DOHH2 (cell line): ENCODE results near the gene MRAP2.

Experiments
- H3F3A ChIP-seq: fragments of 200-600 bp; sonication (generic), shearing (Covaris generic); 2 replicates; pipeline ENCODE4 v1.6.0; 2016; ENCODE audit warnings: antibody characterized with exemption, mild to moderate bottlenecking; ENCODE audit not compliant: control insufficient read depth, insufficient read depth
- H3K27ac ChIP-seq: fragments of 200-600 bp; sonication (generic); 2 replicates; pipeline ENCODE4 v1.5.1; 2014; ENCODE audit warnings: low read depth, mild to moderate bottlenecking, low read length, moderate library complexity
- H3K27me3 ChIP-seq: fragments of 200-600 bp; sonication (generic); 2 replicates; pipeline ENCODE4 v1.6.1; 2014; ENCODE audit warnings: mild to moderate bottlenecking, low read length, mixed read lengths; ENCODE audit not compliant: control insufficient read depth
- H3K36me3 ChIP-seq: fragments of 200-600 bp; sonication (generic); 2 replicates; pipeline ENCODE4 v1.6.1; 2014; ENCODE audit warnings: mild to moderate bottlenecking, low read length, moderate library complexity, mixed read lengths; ENCODE audit not compliant: control insufficient read depth
- H3K4me1 ChIP-seq: fragments of 200-600 bp; sonication (generic); 2 replicates; pipeline ENCODE4 v1.6.1; 2014; ENCODE audit warnings: mild to moderate bottlenecking, low read length, mixed read lengths; ENCODE audit not compliant: control insufficient read depth
- H3K4me2 ChIP-seq: fragments of 200-600 bp; sonication (generic); 2 replicates; pipeline ENCODE4 v1.6.0; 2014; ENCODE audit warnings: mild to moderate bottlenecking, low read length, moderate library complexity
- H3K4me3 ChIP-seq: fragments of 200-600 bp; sonication (generic); 2 replicates; pipeline ENCODE4 v1.5.1; 2014; ENCODE audit warnings: mild to moderate bottlenecking, low read length, mixed read lengths
- H3K79me2 ChIP-seq: fragments of 200-600 bp; sonication (generic); 2 replicates; pipeline ENCODE4 v1.6.1; 2014; ENCODE audit warnings: mild to moderate bottlenecking, low read length, mixed read lengths; ENCODE audit not compliant: control insufficient read depth
- H3K9me2 ChIP-seq: fragments of 200-600 bp; sonication (generic); replicated peaks from 2 replicates; pipeline ENCODE4 v1.6.1; 2014; ENCODE audit warnings: mild to moderate bottlenecking, low read length, mixed read lengths; ENCODE audit not compliant: control insufficient read depth
- H3K9me3 ChIP-seq: fragments of 200-600 bp; sonication (generic); 2 replicates; pipeline ENCODE4 v1.6.1; 2014; ENCODE audit warnings: antibody characterized with exemption, low read length, mixed read lengths; ENCODE audit not compliant: control insufficient read depth, insufficient read depth
- H4K20me1 ChIP-seq: fragments of 200-600 bp; sonication (generic); 2 replicates; pipeline ENCODE4 v1.6.0; 2014; ENCODE audit warnings: low read depth, mild to moderate bottlenecking, antibody characterized with exemption, low read length, moderate library complexity; ENCODE audit not compliant: control insufficient read depth, insufficient read depth
- CTCF ChIP-seq: fragments of 200-600 bp; sonication (generic); IDR thresholded peaks from one replicate; pipeline ENCODE4 v1.5.1; 2014; ENCODE audit warnings: antibody characterized with exemption, mild to moderate bottlenecking, low read depth, low read length; ENCODE audit not compliant: poor library complexity, severe bottlenecking
- EZH2phosphoT487 ChIP-seq: fragments of 200-600 bp; sonication (generic); IDR thresholded peaks from 2 replicates; pipeline ENCODE4 v1.6.1; 2017; ENCODE audit warnings: borderline replicate concordance, mild to moderate bottlenecking, antibody characterized with exemption, low read length, moderate library complexity, mixed read lengths

MRAP2 gene

GRCh38 chr6:84137989-84138575, 104.5 kb downstream of the MRAP2 start:
- no peaks in the 10 kb centered on the region for H3K36me3 ChIP-seq
- H3K27me3 ChIP-seq, result no peaks in the 10 kb centered on the region
- no peaks in the 10 kb centered on the region for H3F3A ChIP-seq
- TF ChIP-seq CTCF, result no peak
- TF ChIP-seq EZH2phosphoT487, result no peak
- no peaks in the 10 kb centered on the region for H3K4me1 ChIP-seq
- H3K4me2 ChIP-seq, result no peak overlapping the region
- no peaks in the 10 kb centered on the region for H4K20me1 ChIP-seq
- no peak overlapping the region for H3K27ac ChIP-seq
- no peaks in the 10 kb centered on the region for H3K79me2 ChIP-seq
- no peaks in the 10 kb centered on the region for H3K9me2 ChIP-seq
- no peak overlapping the region for H3K4me3 ChIP-seq
- H3K9me3 ChIP-seq, result no peaks in the 10 kb centered on the region

GRCh38 chr6:84139311-84139710, 105.7 kb downstream of the MRAP2 start:
- Histone ChIP-seq H3K27me3 (no peaks in the 10 kb centered on the region), H3K9me2 (no peaks in the 10 kb centered on the region), H3K79me2 (no peaks in the 10 kb centered on the region), H4K20me1 (no peaks in the 10 kb centered on the region), H3K4me1 (no peaks in the 10 kb centered on the region), H3K9me3 (no peaks in the 10 kb centered on the region), H3K4me2 (no peak overlapping the region), H3K36me3 (no peaks in the 10 kb centered on the region), H3K4me3 (no peak overlapping the region), H3F3A (no peaks in the 10 kb centered on the region), H3K27ac (no peak overlapping the region)
- TF ChIP-seq CTCF (no peak), EZH2phosphoT487 (no peak)
